HUDEP-2 (cell line): Measurements from ENCODE around the gene POLR2F.
A peak's percentile ranks its signal among the peaks of the same experiment; 100 is the strongest.
"Not testable (repeated sequence)": the region's sequence is repeated elsewhere in the genome, so short reads cannot be mapped to it uniquely, and the experiment has no call there.

Source experiments
- DNase-seq, 76 experiments: peaks; one replicate each; lab custom pipeline; 2025; ENCODE audit not compliant: unreplicated experiment in 76 of 76; lab: John Stamatoyannopoulos, UW

The POLR2F gene

DNA sequence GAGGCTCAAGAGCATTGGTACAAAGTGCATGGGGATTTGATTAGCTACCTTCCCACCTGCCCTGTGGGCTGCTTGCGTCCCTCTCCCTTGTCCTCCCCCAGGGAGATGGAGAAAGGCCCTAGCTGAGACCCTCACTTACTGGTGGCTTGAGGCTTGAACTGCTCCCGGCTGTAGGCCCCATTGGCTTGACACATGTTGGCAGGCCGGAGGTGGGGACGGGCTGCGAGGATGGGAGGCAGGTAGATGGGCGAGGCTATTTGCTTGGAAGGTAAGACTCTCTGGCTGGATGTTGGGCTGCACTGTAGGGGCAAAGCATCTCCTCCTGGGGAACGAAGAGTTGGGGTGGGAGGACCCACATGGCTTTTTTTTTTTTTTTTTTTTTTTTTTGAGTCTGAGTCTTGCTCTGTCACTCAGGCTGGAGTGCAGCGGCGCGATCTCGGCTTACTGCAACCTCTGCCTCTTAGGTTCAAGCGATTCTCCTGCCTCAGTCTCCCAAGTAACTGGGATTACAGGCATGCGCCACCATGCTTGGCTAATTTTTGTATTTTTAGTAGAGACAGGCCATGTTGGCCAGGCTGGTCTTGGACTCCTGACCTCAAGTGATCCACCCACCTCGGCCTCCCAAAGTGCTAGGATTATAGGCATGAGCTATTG, 6.2 kb upstream of the POLR2F start:
- DNase-seq, result not testable (repeated sequence)

- DNase-seq, result no peak
Observed at GRCh38 chr22:37951305-37951704, 2.2 kb upstream of the POLR2F start.

DNA sequence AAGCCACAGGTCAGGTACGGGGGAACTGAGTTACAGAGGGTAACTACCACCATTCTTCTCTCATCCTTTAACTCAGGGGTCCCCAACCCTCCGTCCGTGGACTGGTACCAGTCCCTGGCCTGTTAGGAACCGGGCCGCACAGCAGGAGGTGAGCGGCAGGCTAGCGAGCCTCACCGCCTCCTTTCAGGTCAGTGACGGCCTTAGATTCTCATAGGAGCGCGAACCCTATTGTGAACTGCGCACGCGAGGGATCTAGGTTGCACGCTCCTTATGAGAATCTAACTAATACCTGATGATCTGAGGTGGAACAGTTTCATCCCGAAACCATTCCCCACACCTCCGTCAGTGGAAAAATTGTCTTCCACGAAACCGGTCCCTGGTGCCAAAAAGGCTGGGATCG, 870 bp upstream of the POLR2F start:
- DNase-seq, result not testable (repeated sequence)

DNA sequence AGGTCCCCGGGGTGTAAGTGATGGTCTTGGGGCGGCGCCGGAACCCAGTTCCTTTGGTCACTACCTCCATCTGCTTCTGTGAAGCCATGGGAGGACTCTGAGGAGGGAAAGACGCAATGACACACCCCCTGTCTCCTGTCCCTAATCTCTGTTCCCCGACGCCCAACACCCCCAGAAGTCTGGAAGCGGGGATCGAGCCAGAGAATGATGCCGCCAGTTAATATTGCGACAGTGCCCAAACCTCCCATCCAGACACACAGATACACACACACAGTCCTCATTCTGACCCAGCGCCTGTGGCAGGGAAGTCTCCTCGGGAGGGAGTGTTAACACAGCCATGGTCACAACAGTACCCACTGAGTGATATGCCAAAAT, 450 bp upstream of the POLR2F start:
- DNase-seq, result peak in 1 of 76 experiments; percentile 41

DNA sequence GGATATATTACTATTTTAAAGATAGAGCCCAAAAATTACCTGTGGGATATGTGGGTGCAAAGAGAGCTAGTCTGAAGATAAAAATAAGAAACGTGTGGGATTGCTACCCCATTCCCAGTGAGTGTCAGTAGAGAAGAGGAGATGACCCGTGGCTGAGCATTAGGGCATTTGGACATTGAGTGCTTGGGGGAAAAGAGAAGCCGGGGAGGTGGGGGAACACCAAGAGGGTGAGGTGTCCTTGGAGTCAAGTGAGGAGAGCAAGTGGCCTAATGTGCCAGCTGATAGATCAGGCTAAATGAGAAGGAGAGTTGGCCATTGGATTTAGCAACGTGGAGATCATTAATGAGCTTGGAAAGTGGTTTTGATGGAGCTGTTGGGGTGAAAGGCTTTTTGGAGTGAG, 1.2 kb downstream of the POLR2F start:
- DNase-seq, result no peak

DNA sequence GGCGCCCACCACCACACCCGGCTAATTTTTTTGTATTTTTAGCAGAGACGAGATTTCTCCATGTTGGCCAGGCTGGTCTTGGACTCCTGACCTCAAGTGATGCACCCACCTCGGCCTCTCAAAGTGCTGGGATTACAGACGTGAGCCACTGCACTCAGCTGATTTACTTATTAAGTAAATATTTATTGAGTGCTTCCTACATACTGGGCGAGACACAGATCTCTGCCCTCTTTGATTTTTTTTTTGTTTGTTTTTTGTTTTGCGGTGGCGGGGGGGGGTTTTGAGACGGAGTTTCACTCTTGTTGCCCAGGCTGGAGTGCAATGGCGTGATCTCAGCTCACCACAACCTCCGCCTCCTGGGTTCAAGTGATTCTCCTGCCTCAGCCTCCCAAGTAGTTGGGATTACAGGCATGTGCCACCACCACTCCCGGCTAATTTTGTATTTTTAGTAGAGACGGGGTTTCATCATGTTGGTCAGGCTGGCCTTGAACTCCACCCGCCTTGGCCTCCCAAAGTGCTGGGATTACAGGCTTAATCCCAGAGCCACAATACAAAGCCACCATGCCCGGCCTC, 2.4 kb downstream of the POLR2F start:
- not testable (repeated sequence) for DNase-seq

GRCh38 chr22:37957232-37957631, 3.7 kb downstream of the POLR2F start:
- no peak for DNase-seq

DNA sequence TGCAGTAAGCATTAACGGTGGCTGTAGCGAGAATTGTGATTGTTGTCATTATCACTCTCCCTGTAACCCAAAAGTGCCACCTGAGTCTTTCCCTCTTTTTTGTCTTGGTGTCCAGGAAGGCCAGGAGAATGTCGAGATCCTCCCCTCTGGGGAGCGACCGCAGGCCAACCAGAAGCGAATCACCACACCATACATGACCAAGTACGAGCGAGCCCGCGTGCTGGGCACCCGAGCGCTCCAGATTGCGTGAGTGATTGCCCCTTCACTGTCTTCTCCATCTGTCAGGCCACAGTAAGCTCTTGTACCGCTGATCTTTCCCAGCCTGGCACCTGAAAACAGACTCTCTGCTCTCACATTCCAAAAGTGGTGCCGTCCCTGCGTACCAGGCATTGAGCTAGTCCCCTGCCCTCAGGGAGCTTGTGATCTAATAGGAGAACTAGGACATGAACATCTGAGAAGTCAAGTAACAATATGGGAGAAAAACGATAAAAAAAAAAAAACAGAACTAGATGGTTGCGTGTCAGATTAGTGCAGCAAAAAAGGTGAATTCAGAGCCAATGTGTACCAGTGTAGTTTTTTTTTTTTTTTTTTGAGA, 5.8 kb downstream of the POLR2F start:
- no peak for DNase-seq

- DNase-seq, result no peak
Observed at GRCh38 chr22:37961062-37961461, 7.6 kb downstream of the POLR2F start.

DNA sequence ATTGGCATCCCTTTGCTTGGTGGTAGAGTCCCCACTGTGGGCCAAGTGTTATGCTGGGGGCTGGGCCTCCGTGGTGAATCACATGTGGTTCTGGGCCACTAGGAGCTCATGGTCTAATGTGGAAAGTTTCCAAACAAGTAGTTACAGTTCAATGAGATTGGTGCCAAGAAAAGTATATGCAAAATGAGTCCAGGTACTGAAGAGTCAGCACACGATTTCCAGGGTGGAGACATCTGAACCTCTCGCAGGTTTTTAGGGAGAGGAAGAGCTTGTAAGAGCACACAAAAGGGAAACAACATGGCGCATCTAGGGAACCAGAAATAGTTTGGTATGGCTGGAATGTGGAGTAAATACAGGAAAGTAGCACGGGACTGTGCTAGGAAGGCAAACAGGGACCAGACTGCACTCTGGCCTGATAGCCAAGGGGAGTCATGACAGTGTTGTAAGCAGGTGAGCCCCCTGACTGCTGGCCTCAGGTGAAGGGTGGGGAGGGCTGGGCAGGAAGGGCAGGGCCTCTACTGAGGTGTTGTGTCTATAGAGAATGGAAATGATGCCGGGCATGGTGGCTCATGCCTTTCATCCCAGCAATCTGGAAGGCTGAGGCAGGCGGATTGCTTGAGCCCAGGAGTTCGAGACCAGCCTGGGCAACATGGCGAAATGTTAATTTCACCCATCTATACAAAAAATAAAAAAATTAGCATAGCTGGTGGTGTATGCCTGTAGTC, 12.6 kb downstream of the POLR2F start:
- DNase-seq, result no peak

DNA sequence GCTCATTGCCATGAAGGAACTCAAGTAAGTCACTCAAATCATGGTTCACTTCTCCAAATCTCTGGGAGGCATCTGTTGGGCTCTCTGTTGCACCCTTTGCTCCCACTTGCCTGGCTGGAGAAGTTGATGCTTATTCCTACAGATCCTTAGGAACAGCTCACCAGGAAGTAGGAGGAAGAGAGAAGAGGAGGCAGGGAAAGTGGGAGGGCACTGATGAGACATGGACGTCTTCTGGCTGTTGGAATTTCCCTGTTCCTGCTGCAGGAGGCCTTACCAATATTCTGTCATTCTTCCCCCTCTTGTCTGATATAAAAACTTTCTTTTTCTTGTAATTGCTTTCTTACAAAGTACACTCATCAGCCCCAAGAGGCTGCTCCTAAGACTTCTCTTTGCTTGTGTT, 13.6 kb downstream of the POLR2F start:
- DNase-seq, result no peak

DNA sequence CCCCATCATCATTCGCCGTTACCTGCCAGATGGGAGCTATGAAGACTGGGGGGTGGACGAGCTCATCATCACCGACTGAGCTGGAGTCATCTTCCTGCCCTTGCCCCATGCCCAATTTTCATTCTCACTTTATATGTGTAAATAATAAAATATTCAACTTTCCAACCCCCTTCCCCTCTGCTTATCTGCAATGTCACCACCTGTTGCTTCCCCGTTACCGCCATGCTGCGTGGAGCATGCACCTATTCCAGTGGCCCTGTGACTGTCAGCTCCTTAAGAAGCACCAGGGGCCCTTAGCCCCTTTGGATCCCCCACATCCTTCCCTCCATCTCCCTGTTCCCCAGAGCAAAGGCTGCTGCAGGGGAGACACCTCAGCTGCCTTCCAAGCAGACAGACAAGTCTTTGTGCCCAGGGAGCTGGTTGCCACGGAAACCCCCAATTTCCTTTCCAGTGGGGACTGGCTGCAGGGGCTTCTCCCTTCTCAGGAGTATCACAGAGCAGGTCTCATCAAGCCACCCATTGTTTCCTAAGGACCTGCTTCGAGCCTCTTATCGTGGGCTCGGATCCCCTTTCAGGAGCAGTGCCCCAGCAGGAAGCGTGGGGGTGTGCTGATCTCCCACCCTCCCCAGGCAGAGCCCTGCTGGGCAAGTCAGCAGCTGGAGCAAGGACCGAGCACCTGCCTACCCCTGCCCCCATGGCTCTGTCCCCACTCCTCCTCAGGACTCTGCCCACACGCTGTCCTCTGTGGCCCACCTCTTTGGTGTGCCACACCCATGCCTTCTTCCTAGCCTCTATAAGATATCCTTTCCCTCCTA, 14.3 kb downstream of the POLR2F start:
- DNase-seq, result no peak

DNA sequence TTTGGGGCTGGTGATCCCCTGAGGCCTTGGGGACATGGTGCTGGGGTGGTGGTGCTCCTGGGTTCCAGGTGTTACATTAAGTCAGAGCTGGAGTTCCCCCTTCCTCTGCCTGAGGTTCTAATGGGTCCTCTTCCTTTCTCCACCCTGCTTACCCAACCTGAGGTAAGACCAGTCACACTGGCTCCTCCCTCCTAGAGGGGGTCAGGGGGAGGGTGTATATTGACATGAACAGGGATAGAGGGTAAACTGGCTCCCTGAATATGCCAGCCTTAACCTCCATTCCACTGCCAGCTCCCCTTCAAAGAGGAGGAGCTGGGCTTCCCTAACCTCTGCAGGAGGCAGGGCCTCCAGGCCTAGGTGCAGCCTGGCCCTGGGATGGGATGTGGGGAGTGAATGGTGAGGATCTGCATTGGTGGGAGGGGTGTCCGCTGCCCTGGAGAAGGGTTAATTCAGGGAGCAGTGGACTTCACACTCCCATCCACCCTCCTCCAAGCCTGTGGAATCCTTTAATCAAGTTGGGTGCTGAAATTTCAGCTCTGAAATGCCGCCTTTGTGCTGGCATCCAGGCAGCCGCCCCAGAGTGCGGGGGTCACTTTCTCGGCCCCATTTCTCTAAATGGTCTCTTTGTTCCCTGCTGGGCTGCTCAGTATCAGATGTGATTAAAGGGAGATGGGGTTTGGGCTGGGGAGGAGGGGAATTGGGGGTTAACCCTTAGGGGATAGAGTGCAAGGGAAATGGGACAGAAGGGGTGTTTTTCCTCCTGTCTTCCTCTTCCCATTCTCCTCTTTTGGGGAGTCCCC, 15.2 kb downstream of the POLR2F start:
- DNase-seq, result no peak

GRCh38 chr22:37970864-37971263, 17.4 kb downstream of the POLR2F start:
- no peak for DNase-seq

- DNase-seq, result no peak
Observed at GRCh38 chr22:37971475-37972434, 18.3 kb downstream of the POLR2F start.

GRCh38 chr22:37972527-37972926, 19.0 kb downstream of the POLR2F start:
- DNase-seq, result no peak

- DNase-seq, result no peak
Observed at GRCh38 chr22:37973271-37974170, 20.0 kb downstream of the POLR2F start.

GRCh38 chr22:37975153-37975552, 21.7 kb downstream of the POLR2F start:
- DNase-seq, result no peak
